Measurements from ENCODE around the gene FER1L5.

FER1L5 gene

DNA sequence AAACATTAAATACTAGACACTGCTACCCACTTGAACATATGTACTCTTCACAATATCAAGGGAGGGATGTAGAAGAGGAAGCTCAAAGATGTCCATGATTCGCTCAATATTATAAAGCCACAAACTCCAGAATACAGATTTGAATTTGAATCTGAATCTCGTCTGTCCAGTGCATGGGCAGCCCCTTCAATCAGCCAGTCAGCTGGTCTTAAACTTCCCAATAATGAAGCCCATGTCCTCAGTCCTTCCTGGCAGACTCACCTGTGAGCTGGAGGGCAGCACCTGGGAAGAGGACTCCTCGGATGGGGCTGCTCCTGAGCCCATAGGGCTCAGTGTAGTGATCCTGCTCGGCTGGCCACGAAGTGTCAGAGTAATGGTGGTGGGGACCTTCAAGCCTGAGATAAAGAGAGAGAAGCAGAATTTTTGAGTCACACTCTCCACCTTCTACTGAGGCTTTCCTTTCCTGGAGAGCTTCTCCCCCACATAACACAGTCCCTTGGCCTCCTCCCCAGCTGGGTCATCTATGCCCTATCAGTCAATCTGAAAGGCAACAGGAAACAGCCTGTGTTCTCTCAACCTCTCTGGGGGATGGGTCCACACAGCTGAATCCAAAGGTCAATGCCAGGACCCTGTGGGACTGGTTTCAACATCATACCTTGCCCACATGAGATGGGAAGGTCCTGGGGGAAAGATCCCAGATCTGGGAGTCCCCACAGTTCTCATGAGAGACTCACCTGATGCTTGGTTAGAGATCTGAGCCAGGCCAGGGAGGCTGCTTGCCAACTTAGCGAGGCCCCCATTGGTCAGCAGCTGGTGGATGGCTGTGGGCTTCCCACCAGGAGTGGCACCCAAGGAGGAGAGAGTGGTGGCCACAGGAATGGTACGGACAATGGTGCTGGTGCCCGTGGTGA lies 40.9 kb upstream of the FER1L5 start:
- no peak for DNase-seq (ENCODE audit: extremely low read depth, insufficient read length)
- Histone ChIP-seq H3K36me3 (ENCODE audit: control insufficient read depth, insufficient read depth, low read length) (peaks cover 31% of the 10 kb centered on the region), H3K27me3 (replicated peaks; ENCODE audit: control insufficient read depth, insufficient read depth, low read length) (no peaks in the 10 kb centered on the region), H3K4me3 (replicated peaks; ENCODE audit: low read depth, low read length) (no peak overlapping the region)
- TF ChIP-seq, protein P1, sequence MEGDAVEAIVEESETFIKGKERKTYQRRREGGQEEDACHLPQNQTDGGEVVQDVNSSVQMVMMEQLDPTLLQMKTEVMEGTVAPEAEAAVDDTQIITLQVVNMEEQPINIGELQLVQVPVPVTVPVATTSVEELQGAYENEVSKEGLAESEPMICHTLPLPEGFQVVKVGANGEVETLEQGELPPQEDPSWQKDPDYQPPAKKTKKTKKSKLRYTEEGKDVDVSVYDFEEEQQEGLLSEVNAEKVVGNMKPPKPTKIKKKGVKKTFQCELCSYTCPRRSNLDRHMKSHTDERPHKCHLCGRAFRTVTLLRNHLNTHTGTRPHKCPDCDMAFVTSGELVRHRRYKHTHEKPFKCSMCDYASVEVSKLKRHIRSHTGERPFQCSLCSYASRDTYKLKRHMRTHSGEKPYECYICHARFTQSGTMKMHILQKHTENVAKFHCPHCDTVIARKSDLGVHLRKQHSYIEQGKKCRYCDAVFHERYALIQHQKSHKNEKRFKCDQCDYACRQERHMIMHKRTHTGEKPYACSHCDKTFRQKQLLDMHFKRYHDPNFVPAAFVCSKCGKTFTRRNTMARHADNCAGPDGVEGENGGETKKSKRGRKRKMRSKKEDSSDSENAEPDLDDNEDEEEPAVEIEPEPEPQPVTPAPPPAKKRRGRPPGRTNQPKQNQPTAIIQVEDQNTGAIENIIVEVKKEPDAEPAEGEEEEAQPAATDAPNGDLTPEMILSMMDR (IDR thresholded peaks at IDR 0.05; ENCODE audit: insufficient read depth, low read length, poor library complexity, severe bottlenecking) = no peak

GRCh38 chr2:96602330-96602823 lies 40.2 kb upstream of the FER1L5 start:
- H3K27me3 ChIP-seq (replicated peaks; ENCODE audit: control insufficient read depth, insufficient read depth, low read length) = no peaks in the 10 kb centered on the region
- TF ChIP-seq, protein P1 (IDR thresholded peaks at IDR 0.05; ENCODE audit: insufficient read depth, low read length, poor library complexity, severe bottlenecking) = no peak
- no peak overlapping the region for H3K4me3 ChIP-seq (replicated peaks; ENCODE audit: low read depth, low read length)
- DNase-seq (ENCODE audit: extremely low read depth, insufficient read length) = no peak
- peaks cover 30% of the 10 kb centered on the region for H3K36me3 ChIP-seq (ENCODE audit: control insufficient read depth, insufficient read depth, low read length)

GRCh38 chr2:96604104-96604503 lies 38.5 kb upstream of the FER1L5 start:
- H3K27me3 ChIP-seq (replicated peaks; ENCODE audit: control insufficient read depth, insufficient read depth, low read length) = no peaks in the 10 kb centered on the region
- TF ChIP-seq, protein P1 (IDR thresholded peaks at IDR 0.05; ENCODE audit: insufficient read depth, low read length, poor library complexity, severe bottlenecking) = no peak
- peaks cover 37% of the 10 kb centered on the region for H3K36me3 ChIP-seq (ENCODE audit: control insufficient read depth, insufficient read depth, low read length)
- H3K4me3 ChIP-seq (replicated peaks; ENCODE audit: low read depth, low read length) = no peak overlapping the region
- DNase-seq (ENCODE audit: extremely low read depth, insufficient read length) = no peak

DNA sequence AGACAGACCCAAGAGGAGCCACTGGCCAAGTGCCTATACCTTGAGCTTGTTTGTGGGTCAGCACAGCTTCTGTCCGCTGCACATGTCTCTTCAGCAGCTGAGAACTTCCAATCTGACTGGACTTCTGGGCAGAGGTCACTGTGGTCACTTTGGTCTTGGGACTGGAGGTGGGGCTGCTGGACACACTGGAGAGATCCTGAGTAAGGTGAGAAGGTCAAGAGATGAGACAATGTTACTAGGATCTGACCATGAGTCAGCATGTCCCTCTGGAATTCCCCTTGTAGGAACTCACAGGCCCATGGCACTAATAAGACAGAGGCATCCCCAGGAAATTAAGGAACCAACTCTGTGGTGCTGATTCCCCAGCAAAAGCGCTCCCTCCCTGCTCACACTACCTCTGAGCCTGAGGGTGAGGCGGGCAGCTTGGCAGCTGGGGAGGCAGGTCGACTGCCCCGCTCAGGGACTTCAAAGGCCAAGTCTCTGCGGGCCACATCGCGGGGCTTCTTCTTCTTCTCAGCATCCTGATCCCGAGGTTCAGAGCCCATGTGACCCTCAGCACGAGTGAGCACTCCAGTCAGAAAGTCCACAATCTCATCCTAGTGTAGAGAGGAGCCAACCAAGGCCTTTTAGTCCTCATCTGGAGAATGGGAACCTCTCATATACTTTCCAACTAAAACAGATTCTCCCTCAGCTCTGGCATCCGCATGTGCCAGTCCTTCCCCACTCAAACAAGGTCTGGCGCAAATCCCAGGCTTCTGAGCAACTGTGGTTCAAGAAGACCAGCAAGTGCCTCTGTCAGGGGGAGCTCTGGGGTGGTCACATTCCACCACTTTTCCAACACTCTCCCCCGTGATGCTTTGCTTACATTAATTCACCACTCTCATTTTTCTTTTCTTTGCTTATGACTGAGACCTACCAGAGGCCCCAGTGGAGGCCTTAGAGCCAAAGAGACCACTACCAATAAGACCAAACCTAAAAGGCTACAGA lies 33.8 kb upstream of the FER1L5 start:
- Histone ChIP-seq H3K27me3 (replicated peaks; ENCODE audit: control insufficient read depth, insufficient read depth, low read length) (no peaks in the 10 kb centered on the region), H3K36me3 (ENCODE audit: control insufficient read depth, insufficient read depth, low read length) (peaks cover 32% of the 10 kb centered on the region), H3K4me3 (replicated peaks; ENCODE audit: low read depth, low read length) (no peak overlapping the region)
- DNase-seq (ENCODE audit: extremely low read depth, insufficient read length) = no peak
- TF ChIP-seq, protein P1 (IDR thresholded peaks at IDR 0.05; ENCODE audit: insufficient read depth, low read length, poor library complexity, severe bottlenecking) = no peak

DNA sequence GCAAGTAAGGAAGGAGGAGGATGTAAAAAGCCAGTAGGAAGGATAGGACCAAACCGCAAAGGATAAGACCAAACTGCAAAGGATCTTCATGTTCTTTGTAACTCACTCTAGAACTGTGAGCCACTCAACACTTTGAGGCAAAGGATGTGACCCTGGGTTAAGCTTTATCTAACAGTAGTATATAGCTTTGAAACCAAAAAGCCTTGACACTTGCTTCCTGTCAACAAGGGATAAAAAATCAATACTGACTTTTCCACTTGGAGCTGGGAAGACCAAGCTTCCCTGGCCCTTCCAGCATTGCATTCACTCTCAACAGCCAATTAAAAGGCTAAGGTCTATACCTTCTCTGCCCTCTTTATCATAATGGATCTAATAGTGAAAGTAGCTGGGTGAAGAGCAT lies 26.4 kb upstream of the FER1L5 start:
- Histone ChIP-seq H3K36me3 (ENCODE audit: control insufficient read depth, insufficient read depth, low read length) (peaks cover 16% of the 10 kb centered on the region), H3K4me3 (replicated peaks; ENCODE audit: low read depth, low read length) (no peak overlapping the region), H3K27me3 (replicated peaks; ENCODE audit: control insufficient read depth, insufficient read depth, low read length) (no peaks in the 10 kb centered on the region)
- DNase-seq (ENCODE audit: extremely low read depth, insufficient read length) = no peak
- TF ChIP-seq, protein P1 (IDR thresholded peaks at IDR 0.05; ENCODE audit: insufficient read depth, low read length, poor library complexity, severe bottlenecking) = no peak
